Amniotic epithelial cell (primary cell): ENCODE data around the gene RNLS.
"Not testable (repeated sequence)": the region's sequence is repeated elsewhere in the genome, so short reads cannot be mapped to it uniquely, and the experiment has no call there.

Experiments
- DNase-seq: peaks from one replicate; pipeline ENCODE4 v3.0.0-alpha.2; 2010; ENCODE audit warnings: low read depth

RNLS gene

DNA sequence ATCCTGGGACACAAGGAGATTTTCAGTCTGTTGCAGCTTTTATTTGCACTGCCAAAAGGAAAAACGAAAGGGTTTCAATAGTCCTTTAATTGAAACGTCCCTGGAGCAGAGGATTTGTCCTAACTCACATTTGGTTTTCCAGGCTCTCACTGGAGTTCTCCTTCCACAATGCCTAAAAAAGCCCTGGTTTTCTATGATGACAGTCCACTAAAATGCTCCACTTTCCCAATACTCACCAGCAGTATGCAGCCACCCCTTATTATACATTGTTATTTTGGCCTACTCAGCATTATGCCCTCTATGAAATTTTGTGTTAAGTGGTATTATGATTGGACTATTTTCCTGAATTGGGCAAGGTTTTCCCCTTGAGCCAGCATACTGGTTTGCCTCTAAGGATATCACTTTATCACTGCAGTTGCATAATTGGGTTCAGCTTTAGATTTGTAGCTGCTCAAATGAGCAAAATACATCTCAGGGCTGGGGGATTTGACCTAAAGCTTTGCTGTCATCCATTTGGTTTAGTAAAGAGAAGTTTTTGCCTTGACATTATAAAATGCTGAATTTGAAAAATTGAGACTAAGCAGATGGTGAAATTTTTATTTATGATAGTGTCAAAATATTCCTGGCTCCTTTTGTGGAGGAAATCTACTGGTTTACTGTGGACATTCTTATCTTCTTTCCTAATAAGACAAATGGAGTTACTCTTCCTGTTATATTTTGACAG, 239.2 kb downstream of the RNLS start:
- DNase-seq, result peak; percentile 88

DNA sequence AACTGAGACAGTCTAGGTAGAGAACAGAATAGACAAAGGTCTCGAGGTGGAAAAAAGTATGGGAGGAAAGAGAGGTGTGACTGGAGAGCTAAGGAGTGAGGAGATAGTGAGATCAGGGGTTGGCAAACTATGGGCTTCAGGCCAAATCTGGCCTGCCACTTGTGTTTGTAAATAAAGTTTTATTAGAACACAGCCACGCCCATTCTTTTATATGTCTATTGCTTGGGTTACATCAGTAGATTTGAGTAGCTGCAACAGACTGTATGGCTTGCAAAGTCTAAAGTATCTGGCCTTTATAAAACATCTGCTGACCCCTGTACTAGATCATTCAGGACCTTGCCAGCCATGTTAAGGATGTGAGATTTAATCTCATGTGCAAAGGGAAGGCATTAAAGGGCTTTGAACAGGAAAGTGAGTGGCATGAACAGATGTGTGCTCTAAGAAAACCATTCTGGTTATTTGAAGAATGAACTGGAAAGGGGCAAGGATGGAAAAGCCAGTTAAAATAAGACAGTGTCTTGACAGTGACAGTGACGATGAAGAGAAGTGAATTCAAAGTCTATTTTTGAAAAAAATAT, 240.3 kb downstream of the RNLS start:
- DNase-seq, result no peak

DNA sequence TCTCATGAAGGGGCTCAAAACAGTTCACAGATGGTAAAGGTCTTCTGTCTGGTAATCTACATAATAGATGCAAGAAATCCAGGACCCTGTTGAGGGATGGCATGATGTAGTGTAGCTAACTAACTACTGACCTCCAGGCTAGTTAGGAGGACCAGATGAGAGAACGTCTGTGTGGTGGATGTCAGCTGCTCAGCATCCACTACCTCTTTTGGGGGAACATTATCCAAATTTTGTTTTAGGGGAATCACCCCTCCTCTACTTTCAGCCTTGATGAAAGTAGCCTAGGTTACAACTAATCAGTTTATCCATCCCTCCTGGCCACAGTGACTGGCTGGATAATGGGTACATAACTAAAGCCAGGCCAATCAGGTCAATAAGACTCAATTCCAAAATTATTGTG, 246.0 kb downstream of the RNLS start:
- no peak for DNase-seq

DNA sequence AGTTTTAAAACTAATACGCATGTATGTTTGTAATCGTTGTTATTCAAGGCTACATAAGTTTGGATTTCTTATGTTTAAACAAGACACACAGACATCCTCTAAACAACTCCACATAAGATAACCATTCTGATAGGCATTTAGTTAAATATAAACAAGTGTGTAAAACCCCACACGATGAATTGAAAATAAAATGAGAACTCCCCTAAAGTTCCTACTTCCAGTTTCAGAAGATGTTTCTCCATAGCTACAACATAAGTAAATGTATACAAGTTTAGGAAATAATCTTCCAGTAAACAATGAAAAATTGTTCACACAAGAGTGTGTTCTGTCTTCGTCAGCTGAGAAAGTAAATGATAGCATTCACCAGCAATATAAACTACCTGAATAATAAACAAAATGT, 246.8 kb downstream of the RNLS start:
- no peak for DNase-seq

DNA sequence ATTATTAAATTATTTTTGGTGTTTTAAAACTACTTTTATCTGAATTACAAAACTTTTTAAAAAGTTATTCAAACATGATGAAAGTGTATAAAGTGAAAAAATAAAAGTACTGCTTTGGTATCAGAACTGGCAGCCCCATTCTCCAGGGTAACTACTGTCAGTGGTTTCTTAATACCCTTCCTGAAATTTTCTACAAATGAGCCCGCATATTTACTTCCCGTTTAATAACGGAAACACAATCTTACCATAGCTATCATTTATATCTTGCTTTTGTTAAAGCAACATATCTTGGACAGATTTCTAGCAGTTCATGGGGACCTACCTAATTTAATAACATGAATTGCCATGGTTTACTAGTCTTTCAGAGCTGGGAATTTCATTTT, 249.9 kb downstream of the RNLS start:
- no peak for DNase-seq

DNA sequence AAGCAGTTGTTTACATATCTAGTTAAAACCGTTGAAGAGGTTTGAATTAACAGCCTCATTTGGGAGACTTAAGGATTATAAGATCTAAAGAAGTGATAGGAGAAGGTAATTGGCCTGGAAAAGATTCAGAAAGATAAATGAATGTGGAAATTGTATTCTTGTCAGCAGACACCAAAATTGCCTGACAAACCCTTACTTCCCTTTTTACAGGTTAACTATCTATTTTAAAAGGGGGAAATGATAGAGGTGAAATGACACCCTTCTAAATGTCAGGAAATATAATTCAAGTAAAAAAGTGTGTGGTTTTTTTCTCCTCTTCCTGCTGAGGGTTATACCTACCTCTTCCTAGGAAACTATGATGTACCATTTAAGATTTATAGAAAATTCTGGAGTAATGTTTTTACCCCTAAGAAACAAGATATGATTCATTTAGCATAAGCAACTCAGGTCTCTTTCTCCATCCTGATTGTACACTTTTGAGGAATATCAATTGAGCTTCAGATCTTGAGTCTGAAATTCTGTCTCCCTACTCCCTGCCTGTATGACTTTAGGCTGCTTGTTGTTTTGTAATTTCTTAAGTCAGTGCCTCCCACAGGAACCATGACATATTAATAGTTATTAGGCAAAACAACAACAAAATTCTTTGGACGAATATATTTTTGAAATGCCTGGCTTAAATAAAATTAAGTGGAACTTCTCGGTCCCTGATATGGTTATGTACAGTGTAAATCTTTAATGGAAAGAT, 250.4 kb downstream of the RNLS start:
- no peak for DNase-seq

DNA sequence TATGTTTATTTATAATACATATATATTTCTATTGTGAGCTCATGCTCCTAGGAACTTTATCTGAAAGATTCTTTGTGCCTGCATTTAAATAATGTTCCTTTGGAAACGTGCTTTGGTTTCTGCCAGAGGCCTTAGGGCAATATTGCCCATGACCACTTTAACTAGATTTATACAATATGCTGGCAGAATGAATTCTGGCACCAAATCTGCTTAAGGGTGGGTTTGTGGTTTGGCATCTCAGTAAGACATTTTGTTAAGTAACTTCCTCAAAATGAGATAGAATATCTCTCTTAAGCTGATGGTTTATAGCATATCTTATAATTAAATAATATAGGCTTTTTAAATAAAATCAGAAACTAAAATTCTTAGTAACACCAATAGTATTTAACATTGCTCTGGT, 252.9 kb downstream of the RNLS start:
- DNase-seq, result no peak

DNA sequence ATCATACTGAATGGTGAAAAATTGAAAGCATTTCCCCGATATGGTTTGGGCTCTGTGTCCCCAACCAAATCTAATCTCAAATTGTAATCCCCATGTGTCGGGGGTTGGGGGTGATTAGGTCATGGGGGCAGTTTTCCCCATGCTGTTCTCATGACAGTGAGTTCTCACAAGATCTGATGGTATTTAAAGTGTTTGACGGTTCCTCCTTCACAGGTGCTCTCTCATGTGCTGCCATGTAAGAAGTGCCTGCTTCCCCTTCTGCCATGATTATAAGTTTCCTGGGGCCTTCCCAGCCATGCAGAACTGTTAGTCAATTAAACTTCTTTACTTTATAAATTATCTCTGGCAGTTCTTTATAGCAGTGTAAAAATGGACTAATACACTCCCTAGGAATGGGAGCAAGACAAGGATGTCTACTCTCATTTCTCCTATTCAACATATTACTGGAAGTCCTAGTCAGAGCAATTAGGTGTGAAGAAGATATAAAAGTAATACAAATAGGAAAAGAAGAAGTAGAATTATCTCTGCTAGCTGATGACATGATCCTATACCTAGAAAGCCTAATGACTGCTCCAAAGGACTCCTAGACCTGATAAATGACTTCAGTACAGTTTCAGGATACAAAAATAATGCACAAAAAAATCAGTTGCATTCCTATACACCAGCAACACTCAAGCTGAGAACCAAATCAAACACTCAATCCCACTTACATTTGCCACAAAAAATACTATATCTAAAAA, 260.6 kb downstream of the RNLS start:
- no peak for DNase-seq

DNA sequence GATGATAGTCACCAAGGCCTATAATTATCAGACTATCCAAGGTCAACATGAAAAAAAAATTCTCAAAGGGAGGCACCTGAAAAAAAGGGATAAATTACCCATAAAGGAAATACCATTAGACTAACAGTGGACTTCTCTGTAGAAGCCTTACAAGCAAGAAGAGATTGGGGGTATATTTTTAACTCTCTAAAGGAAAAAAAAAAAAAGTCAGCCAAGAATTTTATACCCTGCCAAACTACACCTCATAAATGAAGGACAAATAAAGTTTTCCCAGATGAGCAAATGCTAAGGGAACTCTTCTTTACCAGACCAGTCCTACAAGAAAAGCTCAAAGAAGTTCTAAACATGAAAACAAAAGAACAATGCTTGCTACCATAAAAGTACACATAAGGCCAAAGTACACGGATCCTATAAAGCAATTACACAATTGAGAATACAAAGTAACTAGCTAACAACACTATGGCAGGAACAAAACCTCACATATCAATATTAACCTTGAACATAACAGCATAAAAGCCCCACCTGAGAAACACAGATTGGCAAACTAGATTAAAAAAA, 263.1 kb downstream of the RNLS start:
- DNase-seq, result no peak

DNA sequence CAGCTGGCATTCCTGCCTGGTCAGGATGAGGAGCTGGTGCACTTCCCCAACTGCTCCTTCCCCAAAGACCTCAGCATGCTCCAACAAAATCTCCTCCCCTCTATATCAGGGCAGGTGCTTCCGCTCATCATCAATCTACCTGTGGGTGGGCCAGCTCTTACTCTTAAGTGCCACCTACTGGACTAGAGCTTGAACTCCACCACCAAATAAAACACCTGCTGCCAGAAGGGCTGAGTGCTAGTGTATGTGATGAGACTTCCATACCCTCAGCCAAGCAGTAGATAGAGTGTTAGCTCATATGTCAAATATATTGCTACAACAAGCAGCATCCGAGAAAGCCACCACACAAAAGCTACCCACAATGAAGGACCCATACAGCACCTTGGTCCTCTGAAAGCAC, 264.3 kb downstream of the RNLS start:
- no peak for DNase-seq

DNA sequence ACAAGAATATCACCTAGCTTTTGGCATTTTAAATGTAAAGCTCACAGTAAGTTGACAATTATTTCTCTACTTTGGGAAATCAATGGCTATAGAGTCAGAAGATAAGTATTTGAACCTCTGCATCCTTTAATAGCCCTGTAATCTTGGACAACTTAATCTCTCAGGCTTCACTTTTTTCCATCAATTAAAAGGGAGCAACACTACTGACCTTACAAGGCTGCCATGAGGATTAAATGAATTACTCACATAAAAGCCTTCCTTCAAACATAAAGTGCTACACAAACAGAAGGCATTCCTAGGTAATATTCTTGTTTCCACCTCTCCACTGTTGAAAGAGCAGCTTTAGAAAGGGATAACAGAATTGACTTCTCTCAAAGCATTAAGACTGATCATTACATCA, 266.0 kb downstream of the RNLS start:
- DNase-seq, result no peak

DNA sequence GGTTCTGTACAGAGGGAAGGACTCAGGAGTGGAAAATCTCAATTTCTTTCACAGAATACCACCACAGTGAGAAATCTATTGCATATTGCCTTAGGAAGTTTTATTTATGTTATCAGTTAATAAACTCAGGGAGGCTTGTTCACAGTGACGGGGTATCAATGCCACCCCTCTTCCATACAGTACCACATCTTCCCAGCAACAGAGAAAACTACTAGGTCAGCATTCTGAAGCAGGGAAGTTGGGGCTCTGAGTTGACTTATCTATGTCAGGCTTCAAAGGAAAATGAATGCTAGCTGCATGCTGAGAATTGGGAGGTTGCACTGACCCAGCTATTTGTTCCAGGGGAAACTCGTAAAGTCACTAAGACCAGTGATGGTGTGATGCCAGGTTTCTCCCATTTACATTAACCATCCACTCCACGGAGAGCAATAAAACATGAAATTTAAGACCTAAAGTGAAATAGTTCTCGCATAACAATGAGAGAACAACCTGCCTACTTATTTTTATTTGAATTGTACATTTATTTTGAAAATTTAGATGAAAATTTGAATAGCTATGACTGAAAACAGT, 266.7 kb downstream of the RNLS start:
- no peak for DNase-seq

DNA sequence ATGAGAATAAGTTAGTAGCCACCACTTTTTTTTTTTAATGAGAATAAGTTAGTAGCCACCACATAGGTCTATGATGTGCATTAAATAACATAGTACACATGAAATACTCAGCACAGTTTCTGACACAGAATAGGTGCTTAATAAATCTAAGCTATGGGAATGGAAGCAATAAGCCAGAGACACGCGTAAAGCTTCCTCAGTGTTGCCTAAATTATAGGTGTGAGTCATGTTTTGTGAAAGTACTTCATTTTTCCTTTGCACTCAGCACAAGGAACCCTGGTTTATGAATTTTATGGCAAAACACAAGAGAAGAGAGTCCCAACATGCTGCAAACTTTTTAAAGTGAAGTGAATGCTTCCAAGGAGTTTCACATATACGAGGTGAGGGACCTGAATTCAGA, 267.4 kb downstream of the RNLS start:
- peak; percentile 41 for DNase-seq

DNA sequence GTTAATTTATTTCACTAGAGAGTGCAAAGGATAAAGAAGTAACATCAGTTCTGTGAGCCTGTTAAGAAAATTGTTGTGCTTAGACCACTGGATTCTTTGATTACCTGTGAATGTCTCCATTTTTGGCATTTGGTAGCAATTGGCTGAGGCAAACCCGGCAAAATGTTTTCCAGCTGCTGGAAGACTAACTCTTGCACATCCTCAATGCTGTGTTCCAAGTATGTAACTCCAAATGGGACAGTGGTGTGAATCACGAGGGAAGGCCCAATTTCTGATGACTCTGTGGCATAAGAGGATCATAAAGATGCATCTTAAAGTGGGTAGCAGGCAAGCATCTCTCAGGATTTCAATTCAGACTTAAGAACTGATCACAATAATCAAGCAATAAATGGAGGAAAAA, 268.8 kb downstream of the RNLS start:
- no peak for DNase-seq

DNA sequence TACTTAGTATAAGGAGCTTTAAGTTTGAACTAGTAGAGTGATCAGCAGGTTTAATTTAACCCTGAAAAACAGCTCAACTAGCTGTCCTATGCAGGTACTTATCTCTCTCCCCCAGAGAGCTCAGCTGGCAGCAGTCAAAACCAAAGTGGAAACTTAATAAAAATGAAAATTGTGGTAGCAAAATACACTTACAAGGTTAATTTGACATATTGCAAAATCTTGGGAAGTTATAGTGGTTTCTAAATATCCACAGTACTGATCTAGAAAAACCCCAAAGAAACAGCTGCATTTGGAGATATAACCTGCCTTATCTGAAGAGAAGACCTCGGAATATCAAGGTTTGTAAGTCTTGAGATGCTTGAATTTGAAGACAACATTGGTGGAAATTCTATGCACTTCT, 269.2 kb downstream of the RNLS start:
- DNase-seq, result no peak

DNA sequence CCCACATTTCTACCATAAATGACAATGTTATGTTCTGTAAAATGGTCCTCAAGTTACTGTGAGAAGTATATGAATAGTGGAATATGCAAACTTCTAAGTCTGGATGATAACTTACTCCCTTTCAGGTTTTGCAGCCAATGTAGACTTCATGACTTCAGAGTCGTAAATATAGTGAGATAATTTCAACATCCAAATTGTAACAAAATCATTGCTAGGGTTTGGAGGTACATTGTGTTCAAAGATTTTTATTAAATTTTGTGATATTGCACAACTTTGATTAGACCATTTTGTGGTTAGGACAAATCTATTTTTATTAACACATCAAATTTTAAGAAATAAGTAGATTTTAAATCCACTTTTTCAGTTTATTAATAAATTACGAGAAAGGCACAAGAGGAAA, 270.3 kb downstream of the RNLS start:
- no peak for DNase-seq

DNA sequence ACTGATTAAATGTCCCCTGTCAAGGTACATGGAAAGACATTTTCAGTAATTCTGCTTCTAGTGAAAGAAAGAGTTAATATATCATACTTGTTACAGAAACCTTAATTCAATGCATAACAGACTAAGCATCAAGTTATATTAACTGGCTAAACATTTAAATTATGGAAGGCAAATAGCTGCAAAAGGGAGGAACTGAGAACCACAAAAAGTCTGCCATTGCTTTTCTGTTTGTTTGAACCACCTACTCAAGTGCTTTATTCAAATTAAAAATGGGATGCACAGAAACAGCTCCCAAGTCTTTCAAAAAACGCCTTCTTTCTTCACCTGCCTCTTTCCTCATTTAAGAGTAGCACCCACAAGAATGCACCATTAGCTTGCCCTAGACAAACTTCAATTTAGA, 271.9 kb downstream of the RNLS start:
- DNase-seq, result no peak

DNA sequence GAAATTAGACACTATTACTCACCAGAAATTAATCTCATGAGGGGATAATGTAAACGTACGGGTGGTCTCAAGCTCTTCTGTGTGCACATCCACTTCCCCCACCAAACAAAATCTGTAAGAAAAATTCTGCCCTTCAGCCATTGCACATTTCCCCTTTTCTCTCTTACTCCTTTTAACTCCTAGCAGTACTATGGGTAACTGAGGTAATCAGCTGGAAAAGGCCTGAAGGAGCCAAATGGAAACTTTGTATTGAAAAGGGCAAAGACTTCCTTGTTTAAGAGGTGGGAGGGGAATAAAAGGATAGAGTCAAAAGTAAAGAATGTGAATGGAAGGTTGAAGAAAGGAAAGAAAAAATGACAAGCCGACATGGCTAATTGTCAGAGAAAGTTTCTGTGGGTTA, 273.8 kb downstream of the RNLS start:
- no peak for DNase-seq

DNA sequence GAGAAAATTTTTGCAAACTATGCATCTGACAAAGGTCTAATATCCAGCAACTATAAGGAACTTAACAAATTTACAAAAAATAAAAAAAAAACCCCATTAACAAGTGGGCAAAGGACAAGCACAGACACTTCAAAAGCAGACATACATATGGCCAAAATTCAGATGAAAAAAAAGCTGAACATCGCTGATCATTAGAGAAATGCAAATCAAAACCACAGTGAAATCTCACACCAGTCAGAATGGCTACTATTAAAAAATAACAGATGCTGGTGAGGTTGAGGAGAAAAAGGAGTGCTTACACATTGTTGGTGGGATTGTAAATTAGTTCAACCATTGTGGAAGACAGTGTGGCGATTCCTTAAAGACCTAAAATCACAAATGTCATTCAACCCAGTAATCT, 274.8 kb downstream of the RNLS start:
- not testable (repeated sequence) for DNase-seq

DNA sequence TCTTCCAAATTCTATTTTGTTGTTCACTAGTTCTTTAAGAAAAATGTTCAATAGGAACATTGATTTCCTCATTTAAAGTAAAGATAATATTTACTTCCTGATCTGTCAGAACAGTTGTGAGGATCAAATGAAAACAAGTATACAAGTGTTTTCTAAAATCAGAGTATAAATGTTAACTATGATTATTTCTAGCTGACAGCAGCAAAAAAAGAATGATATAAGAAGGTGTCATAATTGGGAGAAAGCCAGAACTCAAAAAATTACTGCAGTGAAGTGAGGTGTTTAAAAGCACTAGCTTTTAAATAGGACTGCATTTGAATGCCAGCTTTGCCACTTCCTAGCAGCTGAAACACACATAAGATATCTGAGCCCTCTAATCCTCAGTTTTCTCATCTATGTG, 283.3 kb downstream of the RNLS start:
- no peak for DNase-seq

DNA sequence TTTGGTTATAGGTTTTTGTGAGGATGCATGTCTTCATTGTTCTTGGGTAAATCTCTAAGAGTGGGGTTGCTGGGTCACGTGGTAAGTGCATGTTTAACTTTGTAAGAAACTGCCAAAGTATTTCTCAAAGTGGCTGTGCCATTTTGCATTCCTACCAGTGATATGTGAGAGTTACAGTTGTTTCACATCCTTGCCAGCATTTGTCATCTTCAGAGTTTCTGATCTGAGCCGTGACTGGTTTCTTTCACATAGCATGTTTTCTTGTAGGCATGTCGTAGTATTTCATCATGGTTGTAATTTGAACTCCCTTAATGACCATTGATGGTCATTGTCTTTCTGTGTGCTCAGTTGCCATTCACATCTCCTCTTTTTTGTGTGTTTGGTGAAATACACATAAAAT, 286.0 kb downstream of the RNLS start:
- peak; percentile 46 for DNase-seq

DNA sequence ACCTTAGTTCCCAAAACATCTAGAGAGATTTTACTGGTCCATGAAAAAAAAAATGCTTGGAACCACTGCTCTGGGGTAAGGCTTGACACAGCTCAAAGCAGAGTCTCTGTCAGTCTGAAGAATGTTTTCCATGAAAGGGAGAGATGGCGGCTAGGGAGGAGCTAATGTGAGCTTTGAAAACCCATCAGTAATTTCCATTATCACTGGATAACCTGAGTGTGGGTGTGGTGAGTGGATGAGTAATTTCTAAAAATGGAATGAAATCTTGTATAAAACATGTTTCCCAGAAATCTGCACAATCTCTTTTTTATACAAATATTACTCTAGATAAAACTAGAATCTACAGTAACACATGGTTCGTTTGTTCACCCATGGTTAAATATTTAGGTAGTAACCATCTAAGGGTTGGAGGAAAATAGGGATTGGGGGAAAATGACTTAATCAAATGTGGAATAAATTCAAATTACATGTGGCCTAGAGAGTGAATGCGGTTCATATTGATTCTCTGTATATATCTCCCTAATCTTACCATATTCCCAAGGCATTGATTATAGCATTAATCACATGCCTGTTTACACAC, 289.4 kb downstream of the RNLS start:
- DNase-seq, result no peak
